Measurements from ENCODE around the gene CACHD1. TPM values are rescaled to one million over a fixed set of nuclear protein-coding genes. Genes with fewer than 3 reads are reported as not detected.

The CACHD1 gene
- polyA plus RNA-seq, 1 of the 3 experiments (the other 2 are of a cell fraction) = 2.2 TPM

DNA sequence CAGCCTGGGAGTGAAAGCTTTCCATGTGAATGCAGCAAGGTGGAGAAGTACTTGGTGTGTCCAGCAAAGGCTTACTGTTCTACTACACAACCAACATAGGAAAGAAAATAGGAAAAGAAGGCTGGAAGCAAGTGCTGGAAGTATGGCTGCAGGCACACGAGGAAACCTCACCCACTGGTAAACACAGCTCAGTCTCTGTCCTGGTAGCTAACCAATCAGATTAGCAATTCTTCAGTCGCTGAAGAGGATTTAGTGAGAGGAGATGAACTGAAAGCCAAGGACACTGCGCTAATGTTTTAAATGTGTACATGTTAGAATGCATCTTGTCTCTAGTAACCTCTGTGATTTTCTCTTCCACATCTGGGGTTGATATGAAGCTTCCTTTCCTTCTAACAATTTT, 36.2 kb upstream of the CACHD1 start:
- DNase-seq = no peak
- no peak overlapping the region for H3K9ac ChIP-seq
- no peak overlapping the region for H3K4me3 ChIP-seq (ENCODE audit: low read depth in 2 of 2, low read length in 1 of 2)
- ChIA-PET POLR2A (no interaction called here), CTCF (no interaction called here)
- H3K36me3 ChIP-seq (replicated peaks in 1 of 2; ENCODE audit: control insufficient read depth in 1 of 2, insufficient read depth in 2 of 2, low read length in 1 of 2) = no peaks in the 10 kb centered on the region
- TF ChIP-seq, protein P1, sequence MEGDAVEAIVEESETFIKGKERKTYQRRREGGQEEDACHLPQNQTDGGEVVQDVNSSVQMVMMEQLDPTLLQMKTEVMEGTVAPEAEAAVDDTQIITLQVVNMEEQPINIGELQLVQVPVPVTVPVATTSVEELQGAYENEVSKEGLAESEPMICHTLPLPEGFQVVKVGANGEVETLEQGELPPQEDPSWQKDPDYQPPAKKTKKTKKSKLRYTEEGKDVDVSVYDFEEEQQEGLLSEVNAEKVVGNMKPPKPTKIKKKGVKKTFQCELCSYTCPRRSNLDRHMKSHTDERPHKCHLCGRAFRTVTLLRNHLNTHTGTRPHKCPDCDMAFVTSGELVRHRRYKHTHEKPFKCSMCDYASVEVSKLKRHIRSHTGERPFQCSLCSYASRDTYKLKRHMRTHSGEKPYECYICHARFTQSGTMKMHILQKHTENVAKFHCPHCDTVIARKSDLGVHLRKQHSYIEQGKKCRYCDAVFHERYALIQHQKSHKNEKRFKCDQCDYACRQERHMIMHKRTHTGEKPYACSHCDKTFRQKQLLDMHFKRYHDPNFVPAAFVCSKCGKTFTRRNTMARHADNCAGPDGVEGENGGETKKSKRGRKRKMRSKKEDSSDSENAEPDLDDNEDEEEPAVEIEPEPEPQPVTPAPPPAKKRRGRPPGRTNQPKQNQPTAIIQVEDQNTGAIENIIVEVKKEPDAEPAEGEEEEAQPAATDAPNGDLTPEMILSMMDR (IDR thresholded peaks at IDR 0.05) = no peak
- TF ChIP-seq POLR2AphosphoS5 (IDR thresholded peaks at IDR 0.05; ENCODE audit: low read depth, low read length) = no peak
- no peak for TF ChIP-seq FOXJ3 (CRISPR knock-in tag; IDR thresholded peaks at IDR 0.05)
- TF ChIP-seq FOXM1 (IDR thresholded peaks at IDR 0.05; ENCODE audit: low read depth) = no peak
- no peak for TF ChIP-seq MEF2A (IDR thresholded peaks at IDR 0.05; ENCODE audit: borderline replicate concordance, low read depth)
- no peak for TF ChIP-seq TAF1 (IDR thresholded peaks at IDR 0.05; ENCODE audit: borderline replicate concordance, low read depth, low read length)
- no peak for TF ChIP-seq GABPA (IDR thresholded peaks at IDR 0.05; ENCODE audit: low read depth)
- TF ChIP-seq JUND (IDR thresholded peaks at IDR 0.05) = no peak
- no peak for TF ChIP-seq NRF1 (IDR thresholded peaks at IDR 0.05; ENCODE audit: low read depth, low read length)
- TF ChIP-seq, protein P2, sequence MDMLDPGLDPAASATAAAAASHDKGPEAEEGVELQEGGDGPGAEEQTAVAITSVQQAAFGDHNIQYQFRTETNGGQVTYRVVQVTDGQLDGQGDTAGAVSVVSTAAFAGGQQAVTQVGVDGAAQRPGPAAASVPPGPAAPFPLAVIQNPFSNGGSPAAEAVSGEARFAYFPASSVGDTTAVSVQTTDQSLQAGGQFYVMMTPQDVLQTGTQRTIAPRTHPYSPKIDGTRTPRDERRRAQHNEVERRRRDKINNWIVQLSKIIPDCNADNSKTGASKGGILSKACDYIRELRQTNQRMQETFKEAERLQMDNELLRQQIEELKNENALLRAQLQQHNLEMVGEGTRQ (IDR thresholded peaks at IDR 0.05; ENCODE audit: borderline replicate concordance, low read depth, low read length) = no peak
- no peaks in the 10 kb centered on the region for H3K27me3 ChIP-seq (ENCODE audit: insufficient read depth)
- no peaks in the 10 kb centered on the region for H3K9me2 ChIP-seq
- H3K9me3 ChIP-seq = no peaks in the 10 kb centered on the region
- no peak overlapping the region for H3K27ac ChIP-seq (ENCODE audit: low read depth in 2 of 2, low read length in 1 of 2)
- H4K20me1 ChIP-seq (ENCODE audit: insufficient read depth) = no peaks in the 10 kb centered on the region
- no peak overlapping the region for H3K4me2 ChIP-seq
- H3F3A ChIP-seq (replicated peaks; ENCODE audit: insufficient read depth) = no peaks in the 10 kb centered on the region
- H3K79me2 ChIP-seq (ENCODE audit: insufficient read depth) = no peaks in the 10 kb centered on the region
- H2AFZ ChIP-seq (ENCODE audit: low read depth) = no peak overlapping the region
- 53% methylated on average over 3 of the region's 3 CpGs for WGBS (ENCODE audit: low lambda C conversion rate)
- H3K4me1 ChIP-seq (ENCODE audit: control insufficient read depth in 1 of 2, insufficient read depth in 2 of 2, low read depth in 1 of 2, low read length in 1 of 2) = no peaks in the 10 kb centered on the region; a peak in 1 of 4 replicates

DNA sequence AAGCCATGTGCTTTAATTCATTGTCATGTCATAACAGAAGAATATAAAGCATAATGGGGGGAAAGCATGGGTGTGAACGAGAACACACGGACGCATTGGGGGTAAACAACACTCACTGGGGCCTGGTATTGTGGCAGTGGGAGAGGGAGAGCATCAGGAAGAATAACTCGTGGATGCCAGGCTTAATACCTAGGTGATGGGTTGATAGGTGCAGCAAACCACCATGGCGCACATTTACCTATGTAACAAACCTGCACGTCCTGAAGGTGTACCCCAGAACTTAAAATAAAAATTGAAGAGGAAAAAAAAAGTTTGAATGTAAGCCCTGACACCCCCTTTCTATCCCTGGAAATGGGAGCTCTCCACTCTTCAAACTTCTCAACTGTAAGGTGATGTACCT, 34.9 kb upstream of the CACHD1 start:
- no peaks in the 10 kb centered on the region for H3K79me2 ChIP-seq (ENCODE audit: insufficient read depth)
- H4K20me1 ChIP-seq (ENCODE audit: insufficient read depth) = no peaks in the 10 kb centered on the region
- ChIA-PET CTCF (no interaction called here), POLR2A (no interaction called here)
- no peak overlapping the region for H3K4me2 ChIP-seq
- no peaks in the 10 kb centered on the region for H3K9me2 ChIP-seq
- no peaks in the 10 kb centered on the region for H3F3A ChIP-seq (replicated peaks; ENCODE audit: insufficient read depth)
- no peak overlapping the region for H3K4me3 ChIP-seq (ENCODE audit: low read depth in 2 of 2, low read length in 1 of 2)
- no peaks in the 10 kb centered on the region for H3K36me3 ChIP-seq (replicated peaks in 1 of 2; ENCODE audit: control insufficient read depth in 1 of 2, insufficient read depth in 2 of 2, low read length in 1 of 2)
- no peak overlapping the region for H2AFZ ChIP-seq (ENCODE audit: low read depth)
- no peak overlapping the region for H3K9ac ChIP-seq
- 50% methylated on average over 6 of the region's 6 CpGs for WGBS (ENCODE audit: low lambda C conversion rate)
- no peak overlapping the region for H3K27ac ChIP-seq (ENCODE audit: low read depth in 2 of 2, low read length in 1 of 2)
- DNase-seq = no peak
- no peaks in the 10 kb centered on the region; a peak in 1 of 4 replicates for H3K4me1 ChIP-seq (ENCODE audit: control insufficient read depth in 1 of 2, insufficient read depth in 2 of 2, low read depth in 1 of 2, low read length in 1 of 2)
- H3K9me3 ChIP-seq = no peaks in the 10 kb centered on the region
- H3K27me3 ChIP-seq (ENCODE audit: insufficient read depth) = no peaks in the 10 kb centered on the region
- no peak for TF ChIP-seq RXRA (IDR thresholded peaks at IDR 0.05; ENCODE audit: borderline replicate concordance, low read depth)
- TF ChIP-seq SIN3A (IDR thresholded peaks at IDR 0.05; ENCODE audit: borderline replicate concordance, low read depth, low read length) = no peak
- no peak for TF ChIP-seq RCOR1 (IDR thresholded peaks at IDR 0.05; ENCODE audit: low read length)
- TF ChIP-seq, protein P3, sequence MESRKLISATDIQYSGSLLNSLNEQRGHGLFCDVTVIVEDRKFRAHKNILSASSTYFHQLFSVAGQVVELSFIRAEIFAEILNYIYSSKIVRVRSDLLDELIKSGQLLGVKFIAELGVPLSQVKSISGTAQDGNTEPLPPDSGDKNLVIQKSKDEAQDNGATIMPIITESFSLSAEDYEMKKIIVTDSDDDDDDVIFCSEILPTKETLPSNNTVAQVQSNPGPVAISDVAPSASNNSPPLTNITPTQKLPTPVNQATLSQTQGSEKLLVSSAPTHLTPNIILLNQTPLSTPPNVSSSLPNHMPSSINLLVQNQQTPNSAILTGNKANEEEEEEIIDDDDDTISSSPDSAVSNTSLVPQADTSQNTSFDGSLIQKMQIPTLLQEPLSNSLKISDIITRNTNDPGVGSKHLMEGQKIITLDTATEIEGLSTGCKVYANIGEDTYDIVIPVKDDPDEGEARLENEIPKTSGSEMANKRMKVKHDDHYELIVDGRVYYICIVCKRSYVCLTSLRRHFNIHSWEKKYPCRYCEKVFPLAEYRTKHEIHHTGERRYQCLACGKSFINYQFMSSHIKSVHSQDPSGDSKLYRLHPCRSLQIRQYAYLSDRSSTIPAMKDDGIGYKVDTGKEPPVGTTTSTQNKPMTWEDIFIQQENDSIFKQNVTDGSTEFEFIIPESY (IDR thresholded peaks at IDR 0.05; ENCODE audit: borderline replicate concordance, low read depth) = no peak
- no peak for TF ChIP-seq NFIC (IDR thresholded peaks at IDR 0.05; ENCODE audit: borderline replicate concordance)
- TF ChIP-seq, protein P4, sequence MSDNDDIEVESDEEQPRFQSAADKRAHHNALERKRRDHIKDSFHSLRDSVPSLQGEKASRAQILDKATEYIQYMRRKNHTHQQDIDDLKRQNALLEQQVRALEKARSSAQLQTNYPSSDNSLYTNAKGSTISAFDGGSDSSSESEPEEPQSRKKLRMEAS (IDR thresholded peaks at IDR 0.05; ENCODE audit: low read depth) = no peak
- TF ChIP-seq JUND (IDR thresholded peaks at IDR 0.05) = no peak
- TF ChIP-seq, protein P1 (IDR thresholded peaks at IDR 0.05) = no peak
- TF ChIP-seq TAF1 (IDR thresholded peaks at IDR 0.05; ENCODE audit: borderline replicate concordance, low read depth, low read length) = no peak
- no peak for TF ChIP-seq FOSL2 (IDR thresholded peaks at IDR 0.05; ENCODE audit: borderline replicate concordance, low read depth)
- no peak for TF ChIP-seq TEAD4 (IDR thresholded peaks at IDR 0.05; ENCODE audit: borderline replicate concordance, insufficient read depth)
- no peak for TF ChIP-seq TCF12 (IDR thresholded peaks at IDR 0.05)
- no peak for TF ChIP-seq POLR2AphosphoS5 (IDR thresholded peaks at IDR 0.05; ENCODE audit: low read depth, low read length)
- no peak for TF ChIP-seq YY1 (IDR thresholded peaks at IDR 0.05; ENCODE audit: low read depth)
- TF ChIP-seq ELF1 (IDR thresholded peaks at IDR 0.05) = no peak
- TF ChIP-seq MEF2A (IDR thresholded peaks at IDR 0.05; ENCODE audit: borderline replicate concordance, low read depth) = no peak
- TF ChIP-seq, protein P2 (IDR thresholded peaks at IDR 0.05; ENCODE audit: borderline replicate concordance, low read depth, low read length) = no peak
